H1 (cell line): ENCODE results near the gene MTTP. TPM values are rescaled to one million over a fixed set of nuclear protein-coding genes. Genes with fewer than 3 reads are reported as not detected.

Source experiments
- CTCF ChIA-PET: fragments of 300-600 bp; sonication (Branson Sonifier 250); formaldehyde crosslinking; loops from one replicate; lab custom pipeline; 2021; ENCODE audit not compliant: partially characterized antibody; lab: Charles Lee
- POLR2A ChIA-PET: fragments of 300-600 bp; sonication (Branson Sonifier 250); formaldehyde crosslinking; loops from one replicate; lab custom pipeline; 2021; ENCODE audit warnings: inconsistent platforms; ENCODE audit not compliant: partially characterized antibody; lab: Charles Lee
- DNase-seq, 2 experiments: peaks; one replicate each; pipeline versions ENCODE4 v3.0.0 to v3.0.0-alpha.2; 2010 to 2022; ENCODE audit warnings: low spot score in 2 of 2, low read depth in 1 of 2, mixed read lengths in 1 of 2
- FAIRE-seq: peaks from 2 replicates; lab custom pipeline; 2011; peaks lifted over from hg19 to GRCh38; lab: Jason Lieb, UNC
- H2AFZ ChIP-seq: 2 replicates; pipeline ENCODE4 v1.8.1; 2012; ENCODE audit warnings: low read length, inconsistent platforms
- H2AK5ac ChIP-seq: 2 replicates; pipeline ENCODE4 v1.6.1; 2013; ENCODE audit warnings: low read depth, low read length
- H2BK120ac ChIP-seq: replicated peaks from 2 replicates; pipeline ENCODE3; 2013; ENCODE audit warnings: low read depth, low read length, inconsistent platforms
- H2BK12ac ChIP-seq: 2 replicates; pipeline ENCODE4 v1.6.1; 2013; ENCODE audit warnings: low read depth, low read length
- H2BK15ac ChIP-seq: 2 replicates; pipeline ENCODE4 v1.6.1; 2013; ENCODE audit warnings: low read length
- H2BK20ac ChIP-seq: 2 replicates; pipeline ENCODE4 v1.6.1; 2013; ENCODE audit warnings: low read length
- H2BK5ac ChIP-seq: 2 replicates; pipeline ENCODE4 v1.6.1; 2013; ENCODE audit warnings: low read depth, low read length
- H3K14ac ChIP-seq: 2 replicates; pipeline ENCODE4 v1.6.1; 2013; ENCODE audit warnings: inconsistent platforms; ENCODE audit not compliant: insufficient read length
- H3K18ac ChIP-seq: 2 replicates; pipeline ENCODE4 v1.6.1; 2013; ENCODE audit warnings: low read length; ENCODE audit errors: extremely low read depth
- H3K23ac ChIP-seq: 2 replicates; pipeline ENCODE4 v1.6.1; 2013; ENCODE audit warnings: inconsistent platforms; ENCODE audit not compliant: insufficient read length
- H3K23me2 ChIP-seq: 2 replicates; pipeline ENCODE4 v1.6.1; 2013; ENCODE audit warnings: low read depth, low read length
- H3K27ac ChIP-seq: 2 replicates; pipeline ENCODE4 v1.6.1; 2011; ENCODE audit warnings: low read depth, low read length, inconsistent platforms
- H3K27me3 ChIP-seq, 4 experiments: replicated peaks in 1 of 4; 1 replicate in 1 of 4; 2 replicates in 3 of 4; pipeline versions ENCODE4 v1.6.1 to v1.8.1; 2011 to 2013; ENCODE audit warnings: low read length in 3 of 4, mild to moderate bottlenecking in 3 of 4, inconsistent platforms in 2 of 4, mixed read lengths in 2 of 4, moderate library complexity in 1 of 4; ENCODE audit not compliant: control insufficient read depth in 3 of 4, insufficient read depth in 3 of 4; ENCODE audit errors: extremely low read depth in 1 of 4
- H3K36me3 ChIP-seq, 4 experiments: 2 replicates each; pipeline versions ENCODE4 v1.6.1 to v1.8.1; 2011 to 2013; ENCODE audit warnings: mild to moderate bottlenecking in 4 of 4, low read length in 3 of 4, moderate library complexity in 2 of 4, control low read depth in 1 of 4, inconsistent platforms in 1 of 4; ENCODE audit not compliant: insufficient read depth in 4 of 4, control insufficient read depth in 2 of 4
- H3K4ac ChIP-seq: replicated peaks from 2 replicates; pipeline ENCODE3; 2013; ENCODE audit warnings: low read length, low read depth, mixed read lengths, inconsistent platforms; ENCODE audit not compliant: insufficient read length
- H3K4me1 ChIP-seq, 4 experiments: replicated peaks in 1 of 4; 1 replicate in 1 of 4; 2 replicates in 3 of 4; pipeline versions ENCODE4 v1.6.1 to v1.8.1; 2011 to 2013; ENCODE audit warnings: low read length in 3 of 4, inconsistent platforms in 2 of 4, mixed read lengths in 1 of 4; ENCODE audit not compliant: insufficient read depth in 4 of 4, control insufficient read depth in 3 of 4
- H3K4me2 ChIP-seq, 2 experiments: 2 replicates each; pipeline versions ENCODE4 v1.6.1 to v1.8.1; 2011 to 2013; ENCODE audit warnings: low read depth in 2 of 2, low read length in 2 of 2, control low read depth in 1 of 2, inconsistent platforms in 1 of 2, mild to moderate bottlenecking in 1 of 2; ENCODE audit not compliant: insufficient read depth in 1 of 2
- H3K4me3 ChIP-seq, 4 experiments: fragments of 200-600, 300-600 bp in 1 of 4; sonication (generic), shearing (Covaris generic), sonication (Bioruptor Twin) in 1 of 4; 2 replicates each; pipeline versions ENCODE4 v1.5.1 to v1.8.1; 2011 to 2016; ENCODE audit warnings: low read length in 4 of 4, low read depth in 3 of 4, control low read depth in 2 of 4, inconsistent platforms in 2 of 4, mild to moderate bottlenecking in 2 of 4, mixed read lengths in 1 of 4, moderate library complexity in 1 of 4; ENCODE audit not compliant: insufficient read depth in 2 of 4; ENCODE audit errors: extremely low read depth in 1 of 4
- H3K56ac ChIP-seq: replicated peaks from 2 replicates; pipeline ENCODE3; 2013; ENCODE audit warnings: low read depth, mild to moderate bottlenecking, mixed read lengths, low read length, inconsistent platforms; ENCODE audit not compliant: insufficient read length
- H3K79me1 ChIP-seq: 2 replicates; pipeline ENCODE4 v1.6.1; 2013; ENCODE audit warnings: low read depth, low read length, control low read depth
- H3K79me2 ChIP-seq, 2 experiments: 2 replicates each; pipeline versions ENCODE4 v1.6.1 to v1.8.1; 2012 to 2013; ENCODE audit warnings: low read length in 2 of 2, mild to moderate bottlenecking in 2 of 2, inconsistent platforms in 1 of 2; ENCODE audit not compliant: insufficient read depth in 2 of 2, control insufficient read depth in 1 of 2
- H3K9ac ChIP-seq, 4 experiments: replicated peaks in 1 of 4; 1 replicate in 1 of 4; 2 replicates in 3 of 4; pipeline versions ENCODE4 v1.6.1 to v1.8.1; 2011 to 2013; ENCODE audit warnings: low read depth in 3 of 4, low read length in 3 of 4, control low read depth in 2 of 4, mild to moderate bottlenecking in 2 of 4, moderate library complexity in 2 of 4, inconsistent platforms in 1 of 4; ENCODE audit errors: extremely low read depth in 1 of 4
- H3K9me3 ChIP-seq, 2 experiments: 2 replicates each; pipeline versions ENCODE4 v1.6.1 to v1.8.1; 2012 to 2013; ENCODE audit warnings: mild to moderate bottlenecking in 2 of 2, moderate library complexity in 2 of 2, control low read depth in 1 of 2, inconsistent platforms in 1 of 2, low read depth in 1 of 2, low read length in 1 of 2, mixed read lengths in 1 of 2; ENCODE audit not compliant: insufficient read depth in 2 of 2
- H4K20me1 ChIP-seq, 2 experiments: replicated peaks in 1 of 2; 2 replicates each; pipeline versions ENCODE3 to v1.8.1; 2011 to 2013; ENCODE audit warnings: inconsistent platforms in 2 of 2, low read length in 2 of 2, mild to moderate bottlenecking in 1 of 2; ENCODE audit not compliant: insufficient read depth in 2 of 2, control insufficient read depth in 1 of 2
- H4K5ac ChIP-seq: 2 replicates; pipeline ENCODE4 v1.6.1; 2013; ENCODE audit warnings: low read length, low read depth, mixed read lengths, inconsistent platforms; ENCODE audit not compliant: insufficient read length
- H4K8ac ChIP-seq: 2 replicates; pipeline ENCODE4 v1.8.0; 2013; ENCODE audit warnings: mild to moderate bottlenecking, moderate library complexity, low read length, inconsistent platforms; ENCODE audit not compliant: insufficient read depth; ENCODE audit errors: extremely low read depth
- H4K91ac ChIP-seq: replicated peaks from 2 replicates; pipeline ENCODE3; 2013; ENCODE audit warnings: low read length, mixed read lengths, inconsistent platforms; ENCODE audit not compliant: insufficient read length
- ASH2L ChIP-seq: fragments of 200-600, 300-600 bp; sonication (generic); IDR thresholded peaks from one replicate; pipeline ENCODE4 v1.7.1; 2017; ENCODE audit warnings: low read length
- ATF3 ChIP-seq: IDR thresholded peaks from 2 replicates; pipeline ENCODE4 v1.6.1; 2011; ENCODE audit warnings: low read depth, mild to moderate bottlenecking, low read length; ENCODE audit not compliant: insufficient read depth
- E2F6 ChIP-seq: IDR thresholded peaks from 2 replicates; pipeline ENCODE4 v1.6.1; 2012; ENCODE audit warnings: inconsistent platforms
- EZH2 ChIP-seq: fragments of 200-600 bp; sonication (generic); IDR thresholded peaks from 2 replicates; pipeline ENCODE4 v1.7.1; 2012; ENCODE audit warnings: low read depth, mild to moderate bottlenecking, moderate library complexity, low read length, inconsistent platforms; ENCODE audit not compliant: severe bottlenecking
- GABPA ChIP-seq: IDR thresholded peaks from 2 replicates; pipeline ENCODE4 v1.6.1; 2011; ENCODE audit warnings: mild to moderate bottlenecking, low read length, moderate library complexity, borderline replicate concordance; ENCODE audit not compliant: insufficient read depth
- HDAC6 ChIP-seq: IDR thresholded peaks from one replicate; pipeline ENCODE4 v1.7.1; 2012; ENCODE audit warnings: low read depth, mild to moderate bottlenecking, inconsistent platforms, low read length, moderate library complexity
- JUND ChIP-seq: IDR thresholded peaks from 2 replicates; pipeline ENCODE4 v1.6.1; 2011; ENCODE audit warnings: mild to moderate bottlenecking, improper control_type of control experiment, low read length
- MAFK ChIP-seq: IDR thresholded peaks from 2 replicates; pipeline ENCODE4 v1.6.1; 2012; ENCODE audit warnings: low read depth, mild to moderate bottlenecking, improper control_type of control experiment, low read length
- MAX ChIP-seq: IDR thresholded peaks from 2 replicates; pipeline ENCODE4 v1.6.1; 2012; ENCODE audit warnings: inconsistent platforms
- POU5F1 ChIP-seq: IDR thresholded peaks from 2 replicates; pipeline ENCODE4 v1.6.1; 2011; ENCODE audit warnings: low read depth, mild to moderate bottlenecking, low read length, moderate library complexity
- RXRA ChIP-seq: IDR thresholded peaks from 2 replicates; pipeline ENCODE4 v1.6.1; 2011; ENCODE audit warnings: low read depth, mild to moderate bottlenecking, low read length, moderate library complexity; ENCODE audit not compliant: insufficient read depth
- SIN3A ChIP-seq, 2 experiments: IDR thresholded peaks in 1 of 2; conservative IDR thresholded peaks in 1 of 2; 2 replicates each; pipeline ENCODE4 v1.6.1; 2011 to 2012; ENCODE audit warnings: low read length in 2 of 2, improper control_type of control experiment in 1 of 2, low read depth in 1 of 2, mild to moderate bottlenecking in 1 of 2
- SUZ12 ChIP-seq: fragments of 200-600 bp; sonication (generic); IDR thresholded peaks from 2 replicates; pipeline ENCODE4 v1.6.1; 2012; ENCODE audit warnings: mild to moderate bottlenecking, inconsistent platforms, low read length, moderate library complexity, mixed read lengths
- TAF1 ChIP-seq: IDR thresholded peaks from 2 replicates; pipeline ENCODE4 v1.6.1; 2011; ENCODE audit warnings: mild to moderate bottlenecking, low read depth, low read length
- polyA plus RNA-seq, 7 experiments: library from polyadenylated mRNA; depleted of rRNA in 3 of 7; stranded (reverse) in 5 of 7; unstranded in 2 of 7; fragments of >200 nt in 5 of 7; fragments of 200-250 nt in 2 of 7; gene quantifications; 1 replicate in 5 of 7; 2 replicates in 1 of 7; 4 replicates in 1 of 7; pipeline versions ENCODE4 v1.2.1 to v1.2.3, GENCODE V29; 2011 to 2013; ENCODE audit warnings: missing spikeins in 2 of 7, mixed read lengths in 2 of 7
- total RNA-seq: library from RNA; stranded (reverse); fragmentation: NEBNext Ultra II Directional; extraction: Animal tissue kit (Norgen Biotek cat#: 25700); gene quantifications from 2 replicates; pipeline ENCODE4 v1.2.1, GENCODE V29; 2021

Gene MTTP
- total and polyA plus RNA-seq, 2 of the 8 experiments (the other 6 are each of a cell fraction or from before 2014, with no cell fraction given), result 0.12 to 0.26 TPM

- Histone ChIP-seq H3K56ac (no peak overlapping the region), H3K14ac (no peak overlapping the region), H2AFZ (peak overlapping the region; percentile 41; the same call in 1 of the 2 replicates), H3K9me3 (no peaks in the 10 kb centered on the region), H3K18ac (no peak overlapping the region), H3K9ac (no peak overlapping the region), H2BK5ac (no peak overlapping the region), H3K4ac (no peak overlapping the region), H3K4me3 (no peak overlapping the region), H4K91ac (no peak overlapping the region), H2BK15ac (no peak overlapping the region), H2BK20ac (no peak overlapping the region), H3K23me2 (no peaks in the 10 kb centered on the region), H3K4me1 (no peaks in the 10 kb centered on the region), H2AK5ac (no peak overlapping the region), H3K36me3 (no peaks in the 10 kb centered on the region), H3K27me3 (no peaks in the 10 kb centered on the region), H3K79me2 (no peaks in the 10 kb centered on the region), H2BK120ac (no peak overlapping the region), H4K5ac (no peak overlapping the region), H3K23ac (no peak overlapping the region), H4K20me1 (no peaks in the 10 kb centered on the region), H3K27ac (no peak overlapping the region), H2BK12ac (no peak overlapping the region), H4K8ac (no peak overlapping the region), H3K4me2 (no peak overlapping the region), H3K79me1 (no peaks in the 10 kb centered on the region)
- ChIA-PET CTCF (interaction anchor here (0.6 to 0.7 kb wide), 2 partner anchors 64 to 282 kb away, joined by 3 read pairs; no protein-coding TSS in a partner anchor), POLR2A (no interaction called here)
- FAIRE-seq (no peak), DNase-seq (no peak)
- no peak for TF ChIP-seq E2F6
- TF ChIP-seq SIN3A (conservative IDR thresholded peaks at IDR 0.05 in 1 of 2, IDR thresholded peaks at IDR 0.05 in 1 of 2; ENCODE audit: low read depth in 1 of 2, low read length in 2 of 2), result no peak
- no peak for TF ChIP-seq MAFK
- no peak for TF ChIP-seq EZH2
- no peak for TF ChIP-seq POU5F1
- no peak for TF ChIP-seq JUND
- TF ChIP-seq SUZ12, result no peak
- TF ChIP-seq RXRA, result no peak
- TF ChIP-seq MAX, result no peak
- no peak for TF ChIP-seq ATF3
- no peak for TF ChIP-seq ASH2L
- TF ChIP-seq TAF1, result no peak
- TF ChIP-seq GABPA, result no peak
- TF ChIP-seq HDAC6, result no peak
These were observed 45.4 kb upstream of the MTTP start for GRCh38 chr4:99529228-99529627.
